Activated T-cell treated with anti-CD3 and anti-CD28 coated beads, Interleukin-2, amount 50 U/mL, for 72 hours (primary cell): Measurements from ENCODE around the gene CCDC15. TPM values are rescaled to one million over a fixed set of nuclear protein-coding genes. Genes with fewer than 3 reads are reported as not detected.
"Not testable (repeated sequence)": the region's sequence is repeated elsewhere in the genome, so short reads cannot be mapped to it uniquely, and the experiment has no call there.

ENCODE experiments used
- ATAC-seq, 2 donors: fragments of 150-1000 bp; cut with Tn5 transposase; replicated peaks in 1 of 2; 2 replicates each; pipeline ENCODE4 v1.10.0; 2021; ENCODE audit warnings: moderate library complexity in 2 of 2, mild to moderate bottlenecking in 1 of 2
- DNase-seq, 2 donors: peaks; one replicate each; pipeline ENCODE4 v3.0.0; 2021 to 2022; ENCODE audit warnings: mixed read lengths in 1 of 2
- H3K27ac Mint-ChIP-seq: one replicate; pipeline ENCODE4 v1.8.0; 2022; ENCODE audit warnings: mild to moderate bottlenecking, moderate library complexity, mixed read lengths
- H3K27me3 Mint-ChIP-seq: one replicate; pipeline ENCODE4 v1.8.0; 2022; ENCODE audit warnings: low read depth, mixed read lengths
- H3K36me3 Mint-ChIP-seq, 2 donors: one replicate each; pipeline ENCODE4 v1.8.0; 2022; ENCODE audit warnings: mixed read lengths in 2 of 2, mild to moderate bottlenecking in 1 of 2; ENCODE audit not compliant: insufficient read depth in 2 of 2
- H3K4me1 Mint-ChIP-seq: one replicate; pipeline ENCODE4 v1.8.0; 2022; ENCODE audit warnings: low read depth, mixed read lengths
- H3K4me3 Mint-ChIP-seq, 2 donors: one replicate each; pipeline ENCODE4 v1.8.0; 2022; ENCODE audit warnings: mild to moderate bottlenecking in 2 of 2, mixed read lengths in 2 of 2, moderate library complexity in 2 of 2
- H3K9me3 Mint-ChIP-seq, 2 donors: one replicate each; pipeline ENCODE4 v1.8.0; 2022; ENCODE audit warnings: mixed read lengths in 2 of 2
- total RNA-seq, 2 donors: library from RNA; stranded (reverse); gene quantifications; one replicate each; pipeline ENCODE4 v1.2.3, GENCODE V29; 2022

CCDC15 gene
- total RNA-seq, 2 donors from 2014 or later = 9.1 to 9.9 TPM

GRCh38 chr11:125049164-125049792 lies 95.3 kb downstream of the CCDC15 start:
- no peak for ATAC-seq
- DNase-seq = no peak
- Mint-ChIP-seq H3K27ac (no peak overlapping the region), H3K9me3 (peaks cover 1 to 2% of the 10 kb centered on the region in 2 donors), H3K4me1 (no peaks in the 10 kb centered on the region), H3K36me3 (no peaks in the 10 kb centered on the region), H3K27me3 (no peaks in the 10 kb centered on the region), H3K4me3 (no peak overlapping the region)

GRCh38 chr11:125052047-125052446 lies 98.0 kb downstream of the CCDC15 start:
- Mint-ChIP-seq H3K4me3 (no peak overlapping the region), H3K4me1 (no peaks in the 10 kb centered on the region), H3K27ac (no peak overlapping the region), H3K9me3 (no peaks in the 10 kb centered on the region), H3K36me3 (no peaks in the 10 kb centered on the region), H3K27me3 (no peaks in the 10 kb centered on the region)
- DNase-seq (no peak), ATAC-seq (no peak)

GRCh38 chr11:125053167-125053566 lies 99.2 kb downstream of the CCDC15 start:
- Mint-ChIP-seq H3K9me3 (no peaks in the 10 kb centered on the region), H3K27ac (no peak overlapping the region), H3K36me3 (no peaks in the 10 kb centered on the region), H3K27me3 (no peaks in the 10 kb centered on the region), H3K4me1 (no peaks in the 10 kb centered on the region), H3K4me3 (no peak overlapping the region)
- no peak for DNase-seq
- peak in 1 of 2 donors; percentile 69 for ATAC-seq

- H3K36me3 Mint-ChIP-seq = no peaks in the 10 kb centered on the region
- DNase-seq = no peak
- H3K9me3 Mint-ChIP-seq = no peaks in the 10 kb centered on the region
Observed at GRCh38 chr11:125055107-125055715, 101.2 kb downstream of the CCDC15 start.

GRCh38 chr11:125056111-125056510 lies 102.1 kb downstream of the CCDC15 start:
- not testable (repeated sequence) for H3K27me3 Mint-ChIP-seq, DNase-seq, H3K4me3 Mint-ChIP-seq, H3K4me1 Mint-ChIP-seq, H3K36me3 Mint-ChIP-seq, H3K27ac Mint-ChIP-seq, ATAC-seq, H3K9me3 Mint-ChIP-seq

More at GRCh38 chr11:125055107-125055715, 101.2 kb downstream of the CCDC15 start:
- Mint-ChIP-seq H3K27me3 (no peaks in the 10 kb centered on the region), H3K4me3 (no peak overlapping the region), H3K27ac (no peak overlapping the region), H3K4me1 (no peaks in the 10 kb centered on the region)
- no peak for ATAC-seq

- ATAC-seq (no peak), DNase-seq (no peak)
- Mint-ChIP-seq H3K27me3 (peaks cover 12% of the 10 kb centered on the region), H3K4me1 (peaks cover 4% of the 10 kb centered on the region), H3K36me3 (no peaks in the 10 kb centered on the region), H3K4me3 (no peak overlapping the region), H3K9me3 (no peaks in the 10 kb centered on the region), H3K27ac (no peak overlapping the region)
Observed at GRCh38 chr11:125056931-125057692, 103.1 kb downstream of the CCDC15 start.

- Mint-ChIP-seq H3K9me3 (no peaks in the 10 kb centered on the region), H3K4me1 (peaks cover 9% of the 10 kb centered on the region), H3K36me3 (no peaks in the 10 kb centered on the region), H3K4me3 (no peak overlapping the region), H3K27ac (no peak overlapping the region), H3K27me3 (peaks cover 18% of the 10 kb centered on the region)
- DNase-seq (no peak), ATAC-seq (no peak)
Observed at GRCh38 chr11:125057693-125058016, 103.7 kb downstream of the CCDC15 start.

- H3K4me1 Mint-ChIP-seq = peaks cover 13% of the 10 kb centered on the region
- H3K27ac Mint-ChIP-seq = no peak overlapping the region
- DNase-seq (no peak), ATAC-seq (no peak)
- H3K36me3 Mint-ChIP-seq = no peaks in the 10 kb centered on the region
- H3K9me3 Mint-ChIP-seq = no peaks in the 10 kb centered on the region
- H3K27me3 Mint-ChIP-seq = peaks cover 41% of the 10 kb centered on the region
- H3K4me3 Mint-ChIP-seq = no peak overlapping the region
Observed at GRCh38 chr11:125061281-125061680, 107.3 kb downstream of the CCDC15 start.

- DNase-seq (no peak), ATAC-seq (peak in 1 of 2 donors; percentile 21)
- H3K36me3 Mint-ChIP-seq = no peaks in the 10 kb centered on the region
- H3K27ac Mint-ChIP-seq = no peak overlapping the region
- no peaks in the 10 kb centered on the region for H3K9me3 Mint-ChIP-seq
- peaks cover 13% of the 10 kb centered on the region for H3K4me1 Mint-ChIP-seq
- H3K4me3 Mint-ChIP-seq = peak overlapping the region; percentile 83 to 85
- H3K27me3 Mint-ChIP-seq = peaks cover 42% of the 10 kb centered on the region
Observed at GRCh38 chr11:125062218-125062930, 108.4 kb downstream of the CCDC15 start.

GRCh38 chr11:125062931-125063428 lies 109.0 kb downstream of the CCDC15 start, which contains the start of gene SLC37A2:
Gene SLC37A2, plus strand, starts transcription at chr11:125063305. Its CDS starts 63 bp downstream, at chr11:125063368.
- Mint-ChIP-seq H3K9me3 (no peaks in the 10 kb centered on the region), H3K4me1 (peaks cover 13% of the 10 kb centered on the region), H3K27me3 (peaks cover 42% of the 10 kb centered on the region), H3K4me3 (peak within 1 kb of the TSS; percentile 83 to 85), H3K27ac (no peak within 1 kb of the TSS), H3K36me3 (no peaks in the 10 kb centered on the region)
- peak; percentile 86 to 90 for ATAC-seq
- DNase-seq = peak; percentile 60

GRCh38 chr11:125063429-125064043 lies 109.5 kb downstream of the CCDC15 start:
- peaks cover 48% of the 10 kb centered on the region for H3K27me3 Mint-ChIP-seq
- H3K36me3 Mint-ChIP-seq = no peaks in the 10 kb centered on the region
- H3K4me3 Mint-ChIP-seq = peak overlapping the region; percentile 83 to 85
- no peak overlapping the region for H3K27ac Mint-ChIP-seq
- DNase-seq (no peak), ATAC-seq (peak in 1 of 2 donors; percentile 23)
- H3K9me3 Mint-ChIP-seq = no peaks in the 10 kb centered on the region
- peaks cover 13% of the 10 kb centered on the region for H3K4me1 Mint-ChIP-seq

GRCh38 chr11:125064070-125064469 lies 110.1 kb downstream of the CCDC15 start:
- H3K9me3 Mint-ChIP-seq = no peaks in the 10 kb centered on the region
- no peaks in the 10 kb centered on the region for H3K36me3 Mint-ChIP-seq
- ATAC-seq = no peak
- H3K4me1 Mint-ChIP-seq = peaks cover 13% of the 10 kb centered on the region
- no peak for DNase-seq
- H3K27ac Mint-ChIP-seq = no peak overlapping the region
- peaks cover 49% of the 10 kb centered on the region for H3K27me3 Mint-ChIP-seq
- H3K4me3 Mint-ChIP-seq = peak overlapping the region; percentile 65 to 73
